GM23338 (cell line): ENCODE measurements around the gene NIT2. TPM values are rescaled to one million over a fixed set of nuclear protein-coding genes. Genes with fewer than 3 reads are reported as not detected.

Experiments used
- ATAC-seq: fragments of 200-7000 bp; cut with Tn5 transposase; 3 replicates; pipeline ENCODE4 v1.9.1; 2020
- DNase-seq: peaks from one replicate; pipeline ENCODE4 v3.0.0-alpha.2; 2015; ENCODE audit warnings: low spot score
- H2AFZ ChIP-seq: fragments of 200-600 bp; sonication (generic); 2 replicates; pipeline ENCODE4 v1.8.0; 2016; ENCODE audit warnings: antibody characterized with exemption, mild to moderate bottlenecking, moderate library complexity
- H3F3A ChIP-seq: fragments of 200-600 bp; sonication (generic); replicated peaks from 2 replicates; pipeline ENCODE4 v1.8.0; 2017; ENCODE audit warnings: antibody characterized with exemption, mixed run types, low read depth
- H3K27ac ChIP-seq: fragments of 200-600 bp; sonication (generic); 2 replicates; pipeline ENCODE4 v1.6.1; 2016; ENCODE audit warnings: low read depth
- H3K27me3 ChIP-seq: fragments of 200-600 bp; sonication (generic); 2 replicates; pipeline ENCODE4 v1.8.0; 2016; ENCODE audit warnings: mild to moderate bottlenecking, mixed run types, moderate library complexity; ENCODE audit not compliant: insufficient read depth
- H3K36me3 ChIP-seq: fragments of 200-600 bp; sonication (generic); 2 replicates; pipeline ENCODE4 v1.8.0; 2016; ENCODE audit warnings: mild to moderate bottlenecking; ENCODE audit not compliant: insufficient read depth
- H3K4me1 ChIP-seq: fragments of 200-600 bp; sonication (generic); 2 replicates; pipeline ENCODE4 v1.8.0; 2016; ENCODE audit warnings: mild to moderate bottlenecking, moderate library complexity; ENCODE audit not compliant: insufficient read depth
- H3K4me2 ChIP-seq: fragments of 200-600 bp; sonication (generic); 2 replicates; pipeline ENCODE4 v1.7.1; 2017; ENCODE audit warnings: mixed run types
- H3K4me3 ChIP-seq: fragments of 200-600 bp; sonication (generic); 2 replicates; pipeline ENCODE4 v1.6.1; 2016; ENCODE audit warnings: mixed run types
- H3K79me2 ChIP-seq: fragments of 200-600 bp; sonication (generic); replicated peaks from 2 replicates; pipeline ENCODE4 v1.8.0; 2017; ENCODE audit warnings: mild to moderate bottlenecking; ENCODE audit not compliant: insufficient read depth
- H3K9me2 ChIP-seq: fragments of 200-600 bp; sonication (generic); 2 replicates; pipeline ENCODE4 v1.8.0; 2017; ENCODE audit not compliant: insufficient read depth
- H4K20me1 ChIP-seq: fragments of 200-600 bp; sonication (generic); replicated peaks from 2 replicates; pipeline ENCODE4 v1.8.0; 2017; ENCODE audit warnings: mild to moderate bottlenecking; ENCODE audit not compliant: insufficient read depth
- H3K27ac Mint-ChIP-seq: 2 replicates; pipeline ENCODE4 v1.8.0; 2020; ENCODE audit warnings: inconsistent platforms, mild to moderate bottlenecking, moderate library complexity, mixed read lengths
- H3K27me3 Mint-ChIP-seq: 3 replicates; pipeline ENCODE4 v1.8.0; 2022; ENCODE audit warnings: low read depth, mild to moderate bottlenecking, moderate library complexity, mixed read lengths, inconsistent platforms; ENCODE audit not compliant: insufficient read depth, poor library complexity
- H3K36me3 Mint-ChIP-seq: 3 replicates; pipeline ENCODE4 v1.8.0; 2021; ENCODE audit warnings: low read depth, mild to moderate bottlenecking, inconsistent platforms, moderate library complexity, mixed read lengths
- H3K4me1 Mint-ChIP-seq: 3 replicates; pipeline ENCODE4 v1.8.0; 2020; ENCODE audit warnings: mild to moderate bottlenecking, inconsistent platforms, mixed read lengths
- H3K4me3 Mint-ChIP-seq: 3 replicates; pipeline ENCODE4 v1.8.0; 2021; ENCODE audit warnings: moderate library complexity, mild to moderate bottlenecking, inconsistent platforms, mixed read lengths
- H3K9me3 Mint-ChIP-seq: 3 replicates; pipeline ENCODE4 v1.8.0; 2020; ENCODE audit warnings: moderate library complexity, mild to moderate bottlenecking, inconsistent platforms, mixed read lengths
- CREB1 ChIP-seq: fragments of 250-450 bp; sonication (Bioruptor Pico); IDR thresholded peaks from 2 replicates; pipeline ENCODE4 v1.5.0; 2020; ENCODE audit warnings: low read depth, mild to moderate bottlenecking, moderate library complexity
- EZH2 ChIP-seq: fragments of 200-600 bp; sonication (generic); IDR thresholded peaks from one replicate; pipeline ENCODE4 v1.8.0; 2017; ENCODE audit warnings: antibody characterized with exemption, mild to moderate bottlenecking, low read depth; ENCODE audit not compliant: unreplicated experiment
- JUNB ChIP-seq: IDR thresholded peaks from one replicate; pipeline ENCODE4 v1.6.1; 2016; ENCODE audit warnings: antibody characterized with exemption; ENCODE audit not compliant: unreplicated experiment
- NANOG ChIP-seq: IDR thresholded peaks from 2 replicates; pipeline ENCODE4 v1.6.1; 2016; ENCODE audit warnings: antibody characterized with exemption, borderline replicate concordance
- POLR2AphosphoS5 ChIP-seq: IDR thresholded peaks from 2 replicates; pipeline ENCODE4 v1.6.1; 2016; ENCODE audit warnings: antibody characterized with exemption, low read depth
- STAT1 ChIP-seq: IDR thresholded peaks from one replicate; pipeline ENCODE4 v1.6.1; 2016; ENCODE audit warnings: antibody characterized with exemption; ENCODE audit not compliant: unreplicated experiment
- polyA plus RNA-seq: library from polyadenylated mRNA; unstranded; fragments of >200 nt; fragmentation: Nextera tagmentation; extraction: Ambion mirVana; gene quantifications from 2 replicates; pipeline ENCODE4 v1.2.1, GENCODE V29; 2016
- total RNA-seq: library from RNA; depleted of rRNA; stranded (reverse); fragments of >200 nt; shearing (Covaris generic); gene quantifications from 2 replicates; pipeline ENCODE4 v1.2.3, GENCODE V29; 2014
- TF ChIP-seq, protein P1 (sequence below), 2 experiments: fragments of 200-600 bp in 1 of 2; sonication (generic) in 1 of 2; conservative IDR thresholded peaks; 2 replicates each; pipeline versions ENCODE4 v1.5.1 to v1.6.1; 2016 to 2017; ENCODE audit warnings: antibody characterized with exemption in 2 of 2, low read depth in 2 of 2, mild to moderate bottlenecking in 2 of 2, moderate library complexity in 1 of 2
- TF ChIP-seq, protein P2 (sequence below): fragments of 250-450 bp; sonication (Bioruptor Pico); IDR thresholded peaks from 2 replicates; pipeline ENCODE4 v1.5.0; 2020; ENCODE audit warnings: mild to moderate bottlenecking, moderate library complexity

Gene NIT2
- total and polyA plus RNA-seq, 2 experiments from 2014 or later: 19.2 to 53.7 TPM

DNA sequence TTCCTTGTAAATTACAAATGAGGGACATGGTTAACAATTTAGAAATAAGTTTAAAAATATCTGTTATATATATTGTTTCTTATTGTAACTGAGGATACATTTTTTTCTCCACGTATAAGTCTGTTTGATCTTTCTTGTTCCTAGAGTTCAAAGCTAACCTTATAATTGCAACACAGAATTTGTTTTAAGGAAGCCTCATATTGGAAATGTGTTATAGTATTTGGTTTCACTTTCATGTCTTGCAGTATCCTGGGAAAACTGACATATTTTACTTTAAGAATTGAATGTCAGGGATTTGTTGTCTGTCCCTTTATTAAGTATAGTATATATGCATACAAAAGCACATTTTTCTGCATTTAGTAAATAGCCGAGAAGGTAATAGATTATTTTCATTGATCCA lies 23.5 kb upstream of the NIT2 start:
- no peaks in the 10 kb centered on the region for H3F3A ChIP-seq
- H3K9me2 ChIP-seq: no peaks in the 10 kb centered on the region
- H3K27ac ChIP-seq: no peak overlapping the region
- Mint-ChIP-seq H3K36me3 (no peaks in the 10 kb centered on the region), H3K27ac (no peak overlapping the region), H3K4me1 (peaks cover 6% of the 10 kb centered on the region), H3K4me3 (no peak overlapping the region), H3K27me3 (no peaks in the 10 kb centered on the region), H3K9me3 (no peaks in the 10 kb centered on the region)
- no peaks in the 10 kb centered on the region for H3K79me2 ChIP-seq
- no peak overlapping the region for H3K4me3 ChIP-seq
- no peaks in the 10 kb centered on the region for H3K27me3 ChIP-seq
- TF ChIP-seq EZH2: no peak
- TF ChIP-seq STAT1: no peak
- TF ChIP-seq POLR2AphosphoS5: no peak
- TF ChIP-seq JUNB: no peak
- TF ChIP-seq CREB1 (CRISPR knock-in tag): no peak
- TF ChIP-seq NANOG: no peak
- TF ChIP-seq, protein P1, sequence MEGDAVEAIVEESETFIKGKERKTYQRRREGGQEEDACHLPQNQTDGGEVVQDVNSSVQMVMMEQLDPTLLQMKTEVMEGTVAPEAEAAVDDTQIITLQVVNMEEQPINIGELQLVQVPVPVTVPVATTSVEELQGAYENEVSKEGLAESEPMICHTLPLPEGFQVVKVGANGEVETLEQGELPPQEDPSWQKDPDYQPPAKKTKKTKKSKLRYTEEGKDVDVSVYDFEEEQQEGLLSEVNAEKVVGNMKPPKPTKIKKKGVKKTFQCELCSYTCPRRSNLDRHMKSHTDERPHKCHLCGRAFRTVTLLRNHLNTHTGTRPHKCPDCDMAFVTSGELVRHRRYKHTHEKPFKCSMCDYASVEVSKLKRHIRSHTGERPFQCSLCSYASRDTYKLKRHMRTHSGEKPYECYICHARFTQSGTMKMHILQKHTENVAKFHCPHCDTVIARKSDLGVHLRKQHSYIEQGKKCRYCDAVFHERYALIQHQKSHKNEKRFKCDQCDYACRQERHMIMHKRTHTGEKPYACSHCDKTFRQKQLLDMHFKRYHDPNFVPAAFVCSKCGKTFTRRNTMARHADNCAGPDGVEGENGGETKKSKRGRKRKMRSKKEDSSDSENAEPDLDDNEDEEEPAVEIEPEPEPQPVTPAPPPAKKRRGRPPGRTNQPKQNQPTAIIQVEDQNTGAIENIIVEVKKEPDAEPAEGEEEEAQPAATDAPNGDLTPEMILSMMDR (conservative IDR thresholded peaks at IDR 0.05; ENCODE audit: low read depth in 2 of 2): no peak
- TF ChIP-seq, protein P2, sequence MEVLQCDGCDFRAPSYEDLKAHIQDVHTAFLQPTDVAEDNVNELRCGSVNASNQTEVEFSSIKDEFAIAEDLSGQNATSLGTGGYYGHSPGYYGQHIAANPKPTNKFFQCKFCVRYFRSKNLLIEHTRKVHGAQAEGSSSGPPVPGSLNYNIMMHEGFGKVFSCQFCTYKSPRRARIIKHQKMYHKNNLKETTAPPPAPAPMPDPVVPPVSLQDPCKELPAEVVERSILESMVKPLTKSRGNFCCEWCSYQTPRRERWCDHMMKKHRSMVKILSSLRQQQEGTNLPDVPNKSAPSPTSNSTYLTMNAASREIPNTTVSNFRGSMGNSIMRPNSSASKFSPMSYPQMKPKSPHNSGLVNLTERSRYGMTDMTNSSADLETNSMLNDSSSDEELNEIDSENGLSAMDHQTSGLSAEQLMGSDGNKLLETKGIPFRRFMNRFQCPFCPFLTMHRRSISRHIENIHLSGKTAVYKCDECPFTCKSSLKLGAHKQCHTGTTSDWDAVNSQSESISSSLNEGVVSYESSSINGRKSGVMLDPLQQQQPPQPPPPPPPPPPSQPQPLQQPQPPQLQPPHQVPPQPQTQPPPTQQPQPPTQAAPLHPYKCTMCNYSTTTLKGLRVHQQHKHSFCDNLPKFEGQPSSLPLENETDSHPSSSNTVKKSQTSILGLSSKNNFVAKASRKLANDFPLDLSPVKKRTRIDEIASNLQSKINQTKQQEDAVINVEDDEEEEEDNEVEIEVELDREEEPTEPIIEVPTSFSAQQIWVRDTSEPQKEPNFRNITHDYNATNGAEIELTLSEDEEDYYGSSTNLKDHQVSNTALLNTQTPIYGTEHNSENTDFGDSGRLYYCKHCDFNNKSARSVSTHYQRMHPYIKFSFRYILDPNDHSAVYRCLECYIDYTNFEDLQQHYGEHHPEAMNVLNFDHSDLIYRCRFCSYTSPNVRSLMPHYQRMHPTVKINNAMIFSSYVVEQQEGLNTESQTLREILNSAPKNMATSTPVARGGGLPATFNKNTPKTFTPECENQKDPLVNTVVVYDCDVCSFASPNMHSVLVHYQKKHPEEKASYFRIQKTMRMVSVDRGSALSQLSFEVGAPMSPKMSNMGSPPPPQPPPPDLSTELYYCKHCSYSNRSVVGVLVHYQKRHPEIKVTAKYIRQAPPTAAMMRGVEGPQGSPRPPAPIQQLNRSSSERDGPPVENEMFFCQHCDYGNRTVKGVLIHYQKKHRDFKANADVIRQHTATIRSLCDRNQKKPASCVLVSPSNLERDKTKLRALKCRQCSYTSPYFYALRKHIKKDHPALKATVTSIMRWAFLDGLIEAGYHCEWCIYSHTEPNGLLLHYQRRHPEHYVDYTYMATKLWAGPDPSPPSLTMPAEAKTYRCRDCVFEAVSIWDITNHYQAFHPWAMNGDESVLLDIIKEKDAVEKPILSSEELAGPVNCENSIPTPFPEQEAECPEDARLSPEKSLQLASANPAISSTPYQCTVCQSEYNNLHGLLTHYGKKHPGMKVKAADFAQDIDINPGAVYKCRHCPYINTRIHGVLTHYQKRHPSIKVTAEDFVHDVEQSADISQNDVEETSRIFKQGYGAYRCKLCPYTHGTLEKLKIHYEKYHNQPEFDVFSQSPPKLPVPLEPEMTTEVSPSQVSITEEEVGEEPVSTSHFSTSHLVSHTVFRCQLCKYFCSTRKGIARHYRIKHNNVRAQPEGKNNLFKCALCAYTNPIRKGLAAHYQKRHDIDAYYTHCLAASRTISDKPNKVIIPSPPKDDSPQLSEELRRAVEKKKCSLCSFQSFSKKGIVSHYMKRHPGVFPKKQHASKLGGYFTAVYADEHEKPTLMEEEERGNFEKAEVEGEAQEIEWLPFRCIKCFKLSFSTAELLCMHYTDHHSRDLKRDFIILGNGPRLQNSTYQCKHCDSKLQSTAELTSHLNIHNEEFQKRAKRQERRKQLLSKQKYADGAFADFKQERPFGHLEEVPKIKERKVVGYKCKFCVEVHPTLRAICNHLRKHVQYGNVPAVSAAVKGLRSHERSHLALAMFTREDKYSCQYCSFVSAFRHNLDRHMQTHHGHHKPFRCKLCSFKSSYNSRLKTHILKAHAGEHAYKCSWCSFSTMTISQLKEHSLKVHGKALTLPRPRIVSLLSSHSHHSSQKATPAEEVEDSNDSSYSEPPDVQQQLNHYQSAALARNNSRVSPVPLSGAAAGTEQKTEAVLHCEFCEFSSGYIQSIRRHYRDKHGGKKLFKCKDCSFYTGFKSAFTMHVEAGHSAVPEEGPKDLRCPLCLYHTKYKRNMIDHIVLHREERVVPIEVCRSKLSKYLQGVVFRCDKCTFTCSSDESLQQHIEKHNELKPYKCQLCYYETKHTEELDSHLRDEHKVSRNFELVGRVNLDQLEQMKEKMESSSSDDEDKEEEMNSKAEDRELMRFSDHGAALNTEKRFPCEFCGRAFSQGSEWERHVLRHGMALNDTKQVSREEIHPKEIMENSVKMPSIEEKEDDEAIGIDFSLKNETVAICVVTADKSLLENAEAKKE: no peak
- H3K4me2 ChIP-seq: no peak overlapping the region
- no peak for ATAC-seq
- no peak for DNase-seq
- H3K36me3 ChIP-seq: no peaks in the 10 kb centered on the region; the same call in 1 of the 2 replicates
- H3K4me1 ChIP-seq: 0 out of 2 replicates have a peak, but pooled peaks cover 8% of the 10 kb centered on the region
- H2AFZ ChIP-seq: no peak overlapping the region
- no peaks in the 10 kb centered on the region for H4K20me1 ChIP-seq
